PFSK-1 (cell line): ENCODE measurements around the gene NUDT16L1.

Source experiments
- POLR2AphosphoS5 ChIP-seq: IDR thresholded peaks from 2 replicates; pipeline ENCODE4 v1.6.1; 2012; ENCODE audit warnings: low read depth, mild to moderate bottlenecking, control low read depth, low read length, moderate library complexity
- SIN3A ChIP-seq: IDR thresholded peaks from 2 replicates; pipeline ENCODE4 v1.6.1; 2012; ENCODE audit warnings: mild to moderate bottlenecking, low read length, moderate library complexity, borderline replicate concordance; ENCODE audit not compliant: insufficient read depth
- TAF1 ChIP-seq: IDR thresholded peaks from 2 replicates; pipeline ENCODE4 v1.6.1; 2012; ENCODE audit warnings: low read length, control low read depth, borderline replicate concordance; ENCODE audit not compliant: insufficient read depth
- TF ChIP-seq, protein P1 (sequence below), 2 experiments: IDR thresholded peaks; 2 replicates each; pipeline versions ENCODE4 v1.6.1 to v1.8.0; 2011 to 2012; ENCODE audit warnings: low read depth in 2 of 2, low read length in 2 of 2, control low read depth in 1 of 2, inconsistent platforms in 1 of 2, mild to moderate bottlenecking in 1 of 2, moderate library complexity in 1 of 2; ENCODE audit not compliant: insufficient read depth in 1 of 2

- no peak for TF ChIP-seq POLR2AphosphoS5
- TF ChIP-seq TAF1 = no peak
- TF ChIP-seq, protein P1, sequence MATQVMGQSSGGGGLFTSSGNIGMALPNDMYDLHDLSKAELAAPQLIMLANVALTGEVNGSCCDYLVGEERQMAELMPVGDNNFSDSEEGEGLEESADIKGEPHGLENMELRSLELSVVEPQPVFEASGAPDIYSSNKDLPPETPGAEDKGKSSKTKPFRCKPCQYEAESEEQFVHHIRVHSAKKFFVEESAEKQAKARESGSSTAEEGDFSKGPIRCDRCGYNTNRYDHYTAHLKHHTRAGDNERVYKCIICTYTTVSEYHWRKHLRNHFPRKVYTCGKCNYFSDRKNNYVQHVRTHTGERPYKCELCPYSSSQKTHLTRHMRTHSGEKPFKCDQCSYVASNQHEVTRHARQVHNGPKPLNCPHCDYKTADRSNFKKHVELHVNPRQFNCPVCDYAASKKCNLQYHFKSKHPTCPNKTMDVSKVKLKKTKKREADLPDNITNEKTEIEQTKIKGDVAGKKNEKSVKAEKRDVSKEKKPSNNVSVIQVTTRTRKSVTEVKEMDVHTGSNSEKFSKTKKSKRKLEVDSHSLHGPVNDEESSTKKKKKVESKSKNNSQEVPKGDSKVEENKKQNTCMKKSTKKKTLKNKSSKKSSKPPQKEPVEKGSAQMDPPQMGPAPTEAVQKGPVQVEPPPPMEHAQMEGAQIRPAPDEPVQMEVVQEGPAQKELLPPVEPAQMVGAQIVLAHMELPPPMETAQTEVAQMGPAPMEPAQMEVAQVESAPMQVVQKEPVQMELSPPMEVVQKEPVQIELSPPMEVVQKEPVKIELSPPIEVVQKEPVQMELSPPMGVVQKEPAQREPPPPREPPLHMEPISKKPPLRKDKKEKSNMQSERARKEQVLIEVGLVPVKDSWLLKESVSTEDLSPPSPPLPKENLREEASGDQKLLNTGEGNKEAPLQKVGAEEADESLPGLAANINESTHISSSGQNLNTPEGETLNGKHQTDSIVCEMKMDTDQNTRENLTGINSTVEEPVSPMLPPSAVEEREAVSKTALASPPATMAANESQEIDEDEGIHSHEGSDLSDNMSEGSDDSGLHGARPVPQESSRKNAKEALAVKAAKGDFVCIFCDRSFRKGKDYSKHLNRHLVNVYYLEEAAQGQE (IDR thresholded peaks at IDR 0.05; ENCODE audit: insufficient read depth in 1 of 2, low read depth in 2 of 2, low read length in 2 of 2) = no peak
- no peak for TF ChIP-seq SIN3A
Measured at GRCh38 chr16:4673387-4674046, 19.8 kb upstream of the NUDT16L1 start.
